Gastrocnemius medialis (tissue), 4 donors: ENCODE results near the gene C1QB.

Experiments
- CTCF ChIP-seq, 5 experiments: fragments of 450-650 bp in 3 of 5; fragments of 200-600 bp in 2 of 5; sonication (generic) in 2 of 5; IDR thresholded peaks in 4 of 5; conservative IDR thresholded peaks in 1 of 5; 1 replicate in 4 of 5; 2 replicates in 1 of 5; pipeline ENCODE4 v1.5.1; 2016 to 2019; ENCODE audit warnings: antibody characterized with exemption in 5 of 5, mild to moderate bottlenecking in 3 of 5, moderate library complexity in 3 of 5
- POLR2A ChIP-seq, 2 donors: fragments of 450-650 bp; IDR thresholded peaks; one replicate each; pipeline ENCODE4 v1.6.1; 2017; ENCODE audit warnings: antibody characterized with exemption in 2 of 2, mild to moderate bottlenecking in 2 of 2, moderate library complexity in 2 of 2

DNA sequence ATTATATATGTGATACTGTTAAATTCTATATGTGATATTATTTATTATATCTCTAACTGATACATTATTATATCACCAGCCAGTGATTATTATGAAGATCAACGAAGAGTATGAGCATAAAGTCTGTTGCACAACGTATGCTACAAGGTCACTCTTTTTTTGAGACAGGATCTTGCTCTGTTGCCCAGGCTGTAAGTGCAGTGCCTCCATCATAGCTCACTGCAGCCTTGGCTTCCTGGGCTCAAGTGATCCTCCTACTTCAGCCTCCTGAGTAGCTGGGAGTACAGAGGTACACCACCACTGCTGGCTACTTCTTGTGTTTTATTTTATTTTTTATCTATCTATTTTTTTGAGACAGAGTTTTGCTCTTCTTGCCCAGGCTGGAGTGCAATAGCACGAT, 43.6 kb downstream of the C1QB start:
- no peak for TF ChIP-seq CTCF (IDR thresholded peaks at IDR 0.05 in 4 of 5, conservative IDR thresholded peaks at IDR 0.05 in 1 of 5)
- no peak for TF ChIP-seq POLR2A (IDR thresholded peaks at IDR 0.05)
